GM18907 (cell line): ENCODE results near the gene RAB6A.
"Not testable (repeated sequence)": the region's sequence is repeated elsewhere in the genome, so short reads cannot be mapped to it uniquely, and the experiment has no call there.

Experiments used
- ATAC-seq: cut with Tn5 transposase; IDR thresholded peaks from one replicate; pipeline ENCODE4 v1.9.1; 2021; ENCODE audit warnings: mild to moderate bottlenecking, moderate library complexity; ENCODE audit not compliant: unreplicated experiment

Gene RAB6A

GRCh38 chr11:73760679-73761402 lies at the start of gene RAB6A:
Gene RAB6A, minus strand, starts transcription at chr11:73761074. Its CDS starts 439 bp downstream, at chr11:73760635.
- ATAC-seq = peak; percentile 93

- no peak for ATAC-seq
Measured at GRCh38 chr11:73810637-73811036, 49.8 kb upstream of the RAB6A start.

DNA sequence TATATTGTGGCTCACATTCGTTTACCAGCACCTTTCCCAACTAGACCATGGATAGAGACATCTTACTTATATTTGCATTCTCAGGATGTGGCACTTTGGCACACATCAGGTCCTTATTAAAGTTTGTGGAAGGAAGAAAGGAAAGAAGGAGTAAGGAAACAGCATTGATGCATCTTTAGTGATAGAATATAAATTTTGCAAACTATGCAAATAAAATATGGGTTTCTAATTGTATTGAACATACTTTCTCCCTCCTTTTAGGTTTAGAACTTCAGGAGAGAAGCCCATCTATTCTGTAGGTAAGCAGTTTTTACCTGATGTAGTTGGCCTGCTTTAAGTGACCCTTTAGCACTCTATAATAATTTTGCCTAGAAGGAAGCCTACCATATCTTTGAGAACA lies 47.2 kb upstream of the RAB6A start:
- no peak for ATAC-seq

GRCh38 chr11:73804712-73805111 lies 43.8 kb upstream of the RAB6A start:
- no peak for ATAC-seq

GRCh38 chr11:73801136-73801535 lies 40.3 kb upstream of the RAB6A start:
- ATAC-seq = no peak

DNA sequence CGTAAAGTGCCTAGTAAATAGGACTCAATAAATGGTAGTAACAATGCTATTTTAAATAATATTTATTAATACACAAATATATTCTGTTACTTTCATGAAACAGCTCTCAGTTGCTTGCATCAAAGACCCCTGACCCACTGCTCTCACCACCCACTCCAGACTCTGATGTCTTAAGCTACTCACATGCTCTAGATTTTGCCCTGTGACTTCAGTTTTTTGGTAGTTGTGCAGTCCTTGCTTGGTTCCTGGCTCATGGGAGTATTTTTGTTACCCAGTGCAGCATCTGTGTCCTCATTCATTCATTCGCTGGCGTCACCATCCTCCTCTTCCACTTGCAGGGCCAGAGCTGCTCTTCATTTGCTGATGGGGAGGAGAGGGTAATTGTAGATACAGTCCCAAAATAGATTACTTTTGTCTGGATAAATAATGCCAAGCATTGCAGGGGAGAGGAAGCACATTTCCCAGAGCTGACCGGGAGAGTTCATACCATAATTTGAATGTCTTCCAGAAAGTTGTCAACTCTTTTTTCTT lies 39.5 kb upstream of the RAB6A start:
- ATAC-seq = no peak

DNA sequence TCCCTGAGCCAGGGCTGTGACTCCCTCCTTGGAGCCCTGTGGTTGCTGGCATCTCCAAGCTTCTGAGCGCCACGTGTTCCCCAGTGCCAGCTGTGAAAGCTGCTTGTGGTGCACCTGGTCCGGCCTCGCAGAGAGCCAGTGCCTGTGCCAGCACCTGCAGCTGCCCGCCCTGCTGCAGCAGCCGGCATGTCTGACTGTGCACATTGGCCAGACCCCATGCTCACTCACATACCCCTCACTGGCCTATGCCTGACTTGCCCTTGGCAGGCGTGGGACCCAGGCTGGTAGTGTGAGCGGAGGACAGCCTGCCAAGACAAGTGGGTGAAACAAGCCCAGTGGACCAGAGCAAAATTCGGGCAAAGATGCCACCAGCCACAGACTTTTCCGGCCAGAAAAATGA lies 36.6 kb upstream of the RAB6A start:
- no peak for ATAC-seq

DNA sequence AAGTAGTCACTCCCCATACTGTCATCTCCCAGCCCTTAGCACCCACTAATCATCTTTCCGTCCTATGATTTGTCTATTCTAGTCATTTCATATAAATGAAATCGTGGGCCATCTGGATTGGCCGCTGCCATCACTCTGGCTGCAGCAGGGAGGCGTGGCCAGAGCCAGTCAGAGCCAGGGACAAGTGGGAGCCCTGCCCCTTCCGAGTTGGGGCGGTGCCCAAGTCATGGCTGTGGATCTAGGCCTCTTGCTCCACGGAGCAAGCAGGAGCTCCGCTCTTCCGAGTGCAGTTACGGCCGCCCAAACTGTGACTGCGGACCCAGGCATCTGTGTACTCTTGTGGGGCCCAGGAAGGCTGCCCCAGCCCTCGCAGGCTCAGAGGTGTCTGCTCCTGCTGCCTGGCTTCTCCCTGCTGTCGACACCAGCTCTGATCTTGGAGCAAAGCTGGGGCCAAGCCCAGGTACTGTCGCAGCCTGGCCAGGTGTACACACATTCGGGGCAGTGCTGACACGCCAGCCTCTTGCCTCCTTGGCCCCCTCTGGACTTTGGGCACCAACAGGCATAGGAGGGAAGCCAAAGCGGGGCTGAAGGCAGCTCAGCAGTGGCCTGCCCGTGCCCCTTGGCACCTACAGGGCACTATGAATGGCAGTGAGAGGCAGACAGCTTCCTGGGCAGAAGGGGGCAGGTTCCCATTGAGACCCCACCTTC lies 35.2 kb upstream of the RAB6A start:
- no peak for ATAC-seq

GRCh38 chr11:73792584-73792983 lies 31.7 kb upstream of the RAB6A start:
- ATAC-seq = no peak

- ATAC-seq = no peak
Measured at GRCh38 chr11:73789279-73789670, 28.4 kb upstream of the RAB6A start.

GRCh38 chr11:73787643-73788558 lies 27.0 kb upstream of the RAB6A start, which contains the start of gene MRPL48:
Gene MRPL48, plus strand, starts transcription at chr11:73787874. Its CDS starts 98 bp downstream, at chr11:73787972.
- ATAC-seq = peak; percentile 86

DNA sequence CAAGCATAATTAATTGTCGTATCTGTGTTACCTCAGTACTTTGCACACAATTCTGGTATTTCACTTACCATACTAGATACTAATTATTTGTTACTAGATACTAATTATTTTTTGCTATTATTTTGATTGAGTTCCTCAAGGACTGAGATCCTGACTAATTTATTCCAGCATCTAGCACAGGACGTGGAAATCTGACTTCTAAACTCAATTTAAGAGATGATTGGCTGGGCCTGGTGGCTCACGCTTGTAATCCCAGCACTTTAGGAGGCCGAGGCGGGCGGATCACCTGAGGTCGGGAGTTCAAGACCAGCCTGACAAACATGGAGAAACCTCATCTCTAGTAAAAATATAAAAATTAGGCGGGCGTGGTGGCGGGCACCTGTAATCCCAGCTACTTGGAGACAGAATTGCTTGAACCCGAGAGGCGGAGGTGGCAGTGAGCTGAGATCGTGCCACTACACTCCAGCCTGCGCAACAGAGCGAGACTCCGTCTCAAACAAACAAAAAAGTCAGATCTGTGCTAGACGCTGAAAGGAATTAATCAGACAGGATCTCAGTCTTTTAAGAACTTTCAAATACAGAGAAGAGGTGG lies 26.3 kb upstream of the RAB6A start:
- ATAC-seq = no peak

GRCh38 chr11:73785467-73785866 lies 24.6 kb upstream of the RAB6A start:
- ATAC-seq = not testable (repeated sequence)

DNA sequence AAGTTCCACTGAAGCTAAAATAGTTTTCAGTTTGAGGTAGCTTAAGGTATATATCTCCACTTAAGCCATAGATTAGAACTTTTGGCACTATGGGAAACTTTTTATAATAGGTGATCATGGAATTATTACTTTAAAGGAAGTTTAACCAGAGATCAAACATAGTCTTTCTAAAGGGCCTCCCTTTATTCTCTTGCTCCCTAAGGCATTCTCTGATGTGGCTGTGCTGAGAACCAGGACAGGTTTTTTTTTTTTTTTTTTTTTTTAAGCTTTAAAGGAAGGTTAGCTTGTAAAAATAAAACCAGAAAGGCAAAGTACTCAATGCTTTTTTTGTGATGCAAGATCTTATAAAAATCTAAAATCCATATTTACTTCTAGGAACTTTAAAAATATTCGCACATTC lies 23.9 kb upstream of the RAB6A start:
- no peak for ATAC-seq

DNA sequence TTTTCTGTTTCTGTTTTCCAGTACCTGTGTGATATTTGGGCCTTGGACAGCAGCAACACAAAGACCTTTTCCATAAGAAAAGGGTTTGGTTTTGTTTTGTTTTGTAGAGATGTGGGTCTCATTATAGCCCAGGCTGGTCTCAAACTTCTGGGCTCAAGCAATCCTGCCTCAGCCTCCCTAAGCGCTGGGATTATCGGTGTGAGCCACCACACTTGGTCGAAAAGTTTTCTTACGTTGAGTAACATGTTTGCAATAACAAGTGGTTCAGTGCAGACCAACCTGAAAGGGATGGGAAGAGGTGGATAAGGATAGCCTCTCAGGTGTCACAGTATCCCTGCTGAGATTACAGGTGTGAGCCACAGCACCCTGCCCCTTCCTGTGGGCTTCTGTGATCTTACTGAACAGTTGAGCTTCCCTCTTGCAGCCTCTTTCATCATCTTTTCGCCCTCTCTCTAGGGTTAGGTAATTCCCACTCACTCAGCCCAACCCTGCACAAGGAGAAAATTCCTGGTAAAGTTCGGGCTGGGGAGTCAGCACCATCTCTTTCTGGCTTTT lies 23.3 kb upstream of the RAB6A start:
- ATAC-seq = no peak

GRCh38 chr11:73783483-73784020 lies 22.7 kb upstream of the RAB6A start:
- ATAC-seq = no peak

GRCh38 chr11:73781303-73781702 lies 20.4 kb upstream of the RAB6A start:
- ATAC-seq = no peak

DNA sequence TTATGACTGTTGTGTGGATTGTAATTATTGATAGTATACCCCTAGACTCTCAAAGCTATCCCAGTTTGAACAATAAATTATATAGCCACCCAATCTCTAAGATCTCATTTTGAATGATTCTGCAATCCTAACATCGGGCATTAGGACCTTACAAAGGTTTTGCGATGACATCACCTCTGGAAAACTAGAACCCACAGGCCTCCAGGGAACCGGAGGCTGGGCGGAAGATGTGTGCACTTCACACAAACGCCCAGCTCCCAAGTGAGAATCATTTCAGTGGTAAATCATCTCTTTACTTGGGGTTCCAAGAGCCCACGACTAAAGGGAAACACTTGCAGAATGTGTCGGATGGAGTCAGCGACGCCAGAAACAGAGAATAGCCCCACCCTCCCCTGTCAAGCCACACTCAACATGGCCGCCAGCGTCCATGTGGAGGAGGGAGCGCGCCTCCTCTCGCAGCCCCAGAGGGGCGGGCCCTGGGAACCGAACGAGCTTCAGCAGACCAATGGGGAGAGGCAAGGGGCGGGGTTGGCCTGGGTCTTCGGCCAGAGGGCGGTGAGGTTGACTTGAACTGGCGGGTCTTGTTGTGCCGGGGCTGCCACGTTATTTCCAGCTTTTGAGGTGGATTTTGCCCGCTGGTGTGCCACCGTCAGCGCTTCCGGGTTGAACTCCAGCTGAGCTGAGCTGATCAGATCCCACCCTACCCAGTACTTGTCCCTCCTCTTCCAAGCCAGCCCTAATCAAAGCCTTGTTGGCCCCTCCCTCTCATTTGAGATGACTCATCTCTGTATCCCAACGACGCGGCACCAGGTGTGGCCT lies 18.4 kb upstream of the RAB6A start:
- peak; percentile 98 for ATAC-seq

GRCh38 chr11:73770811-73771210 lies 9.9 kb upstream of the RAB6A start:
- not testable (repeated sequence) for ATAC-seq
